ENCODE results near the gene USHBP1.
"Not testable (repeated sequence)": the region's sequence is repeated elsewhere in the genome, so short reads cannot be mapped to it uniquely, and the experiment has no call there.

USHBP1 gene

DNA sequence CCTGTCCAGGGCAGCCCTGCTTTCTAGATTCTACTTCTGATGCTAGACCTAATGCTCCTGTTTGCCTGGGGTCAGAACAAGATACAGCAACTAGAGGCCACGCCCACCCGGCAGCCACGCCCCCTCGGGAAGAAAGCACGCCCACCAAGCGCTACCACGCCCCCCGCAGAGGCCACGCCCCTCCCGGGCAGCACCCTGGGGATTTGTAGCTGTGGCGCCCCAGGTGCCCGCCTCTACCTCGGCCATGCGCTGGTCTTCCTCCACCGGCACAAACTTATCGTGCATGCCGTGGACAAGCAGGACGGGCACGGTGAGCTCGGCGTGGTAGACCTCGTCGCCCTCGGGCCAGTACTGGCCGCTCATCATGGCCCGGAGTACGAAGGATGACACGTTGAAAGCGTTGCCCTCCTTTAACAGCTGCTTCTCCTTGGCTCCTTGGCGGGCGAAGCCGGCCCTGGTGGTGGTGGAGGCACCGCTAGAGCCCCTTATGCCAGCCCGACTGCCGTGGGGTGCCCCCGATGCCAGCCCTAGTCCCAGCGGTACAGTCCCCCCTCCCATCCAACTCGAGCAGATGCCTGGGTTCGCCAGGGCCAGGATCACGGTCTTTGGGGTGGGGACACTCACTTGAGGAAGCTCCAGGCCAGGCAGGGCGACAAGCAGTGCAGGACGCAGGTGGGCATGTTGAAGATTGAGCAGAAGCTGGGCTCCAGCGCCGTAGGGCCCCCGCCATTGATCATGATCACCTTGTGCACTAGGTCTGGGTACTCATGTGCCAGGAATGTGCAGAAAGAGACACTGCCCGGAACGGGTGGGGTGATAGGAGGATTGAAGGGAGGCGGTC is 29.7 kb upstream of the USHBP1 start:
- FAIRE-seq, result no peak

DNA sequence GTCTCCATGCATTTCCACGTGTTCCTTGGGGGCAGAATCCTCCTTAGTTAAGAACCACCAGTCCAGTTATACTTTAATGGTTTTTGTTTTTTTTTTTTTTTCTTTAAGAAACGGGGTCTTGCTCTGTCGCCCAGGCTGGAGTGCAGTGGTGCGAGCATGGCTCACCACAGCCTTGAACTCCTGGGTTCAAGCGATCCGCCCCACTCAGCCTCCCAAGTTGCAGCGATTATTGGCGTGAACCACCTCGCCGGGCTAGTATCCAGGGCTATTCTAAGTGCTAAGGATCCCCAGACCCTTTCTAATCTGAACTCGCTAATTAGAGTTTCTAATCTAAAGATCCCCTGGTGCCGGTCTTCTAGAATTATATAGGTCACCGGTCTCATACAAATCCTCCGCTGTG is 29.1 kb upstream of the USHBP1 start:
- FAIRE-seq, result no peak

DNA sequence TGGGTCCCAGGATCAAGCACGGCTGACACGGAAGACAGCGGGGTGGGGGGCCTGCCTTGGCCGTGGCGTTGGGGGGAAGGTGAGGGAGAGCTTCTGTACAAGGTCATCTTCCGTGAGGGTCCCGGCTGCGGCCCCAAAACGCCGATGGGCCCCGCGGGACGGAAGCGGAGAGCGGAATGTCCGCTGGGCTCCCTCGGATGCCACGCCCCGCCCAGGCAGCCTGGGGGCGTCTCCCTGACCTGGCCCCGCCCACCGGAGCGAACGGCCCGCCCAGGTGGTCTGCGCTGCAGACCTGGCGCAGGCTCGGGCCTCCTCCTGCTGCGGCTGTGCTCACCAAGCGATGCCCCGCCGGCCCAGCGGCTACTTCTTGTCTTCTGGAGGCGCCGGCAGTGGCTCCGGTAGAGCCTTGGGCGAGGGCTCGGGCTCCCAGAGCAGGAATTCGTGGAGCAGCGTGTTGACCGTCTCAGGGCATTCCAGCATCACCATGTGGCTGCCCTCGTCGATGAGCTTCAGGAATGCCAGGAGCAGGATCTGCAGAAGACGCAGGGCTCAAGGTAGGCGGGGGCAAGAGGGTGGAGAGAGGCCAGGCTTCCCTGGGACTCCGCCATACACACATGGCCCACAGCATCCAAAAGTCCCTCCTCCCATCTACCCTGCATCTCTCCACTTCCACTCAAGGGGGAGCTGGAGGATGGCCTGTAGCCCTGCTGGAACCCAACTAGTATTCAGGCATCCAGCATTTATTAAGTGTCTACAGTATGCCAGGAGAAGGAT is 27.9 kb upstream of the USHBP1 start:
- peak; percentile 95 for FAIRE-seq

- no peak for FAIRE-seq
Observed at GRCh38 chr19:17289489-17289888, 24.9 kb upstream of the USHBP1 start.

GRCh38 chr19:17286752-17287151 is 22.2 kb upstream of the USHBP1 start:
- FAIRE-seq, result no peak

DNA sequence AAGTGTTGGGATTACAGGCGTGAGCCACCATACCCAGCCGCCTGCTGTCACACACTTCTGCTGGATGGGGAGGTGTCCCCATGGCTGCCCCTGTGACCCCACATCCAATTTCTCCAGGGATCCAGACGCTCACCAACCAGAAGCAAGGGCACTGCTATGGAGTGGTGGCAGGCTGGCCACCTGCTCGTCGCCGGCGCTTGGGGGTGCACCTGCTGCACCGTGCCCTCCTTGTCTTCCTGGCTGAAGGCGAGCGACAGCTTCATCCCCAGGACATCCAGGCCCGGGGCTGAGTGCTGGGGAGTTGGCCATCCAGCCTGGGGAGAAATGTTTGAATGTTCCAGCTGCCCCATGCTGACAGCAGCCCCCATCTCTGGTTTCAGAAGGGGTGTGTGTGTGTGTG is 21.7 kb upstream of the USHBP1 start:
- FAIRE-seq, result no peak

DNA sequence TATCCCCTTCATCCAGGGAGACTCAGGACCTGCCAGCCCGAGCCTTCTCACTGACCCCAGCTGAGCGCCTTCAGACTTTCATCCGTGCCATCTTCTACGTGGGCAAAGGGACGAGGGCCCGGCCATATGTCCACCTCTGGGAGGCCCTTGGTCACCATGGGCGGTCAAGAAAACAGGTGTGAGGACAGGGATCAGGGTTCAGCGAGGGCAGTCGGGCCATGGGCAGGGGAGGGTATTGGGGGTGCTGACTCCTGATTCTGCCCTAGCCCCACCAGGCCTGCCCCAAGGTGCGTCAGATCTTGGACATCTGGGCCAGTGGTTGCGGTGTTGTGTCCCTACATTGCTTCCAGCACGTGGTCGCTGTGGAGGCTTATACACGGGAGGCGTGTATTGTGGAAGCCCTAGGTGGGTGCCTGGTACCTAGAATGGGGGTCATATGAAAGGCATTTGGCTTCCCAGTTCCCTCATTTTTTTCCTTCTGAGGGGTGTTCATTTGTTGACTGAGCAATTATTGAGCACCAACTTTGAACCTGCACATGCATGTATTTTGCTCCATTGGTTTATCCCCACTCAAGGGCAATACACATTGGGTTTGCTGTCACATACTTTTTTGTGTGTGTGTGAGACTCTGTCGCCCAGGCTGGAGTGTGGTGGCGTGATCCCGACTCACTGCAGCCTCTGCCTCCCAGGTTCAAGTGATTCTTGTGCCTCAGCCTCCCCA is 21.0 kb upstream of the USHBP1 start:
- no peak for FAIRE-seq

DNA sequence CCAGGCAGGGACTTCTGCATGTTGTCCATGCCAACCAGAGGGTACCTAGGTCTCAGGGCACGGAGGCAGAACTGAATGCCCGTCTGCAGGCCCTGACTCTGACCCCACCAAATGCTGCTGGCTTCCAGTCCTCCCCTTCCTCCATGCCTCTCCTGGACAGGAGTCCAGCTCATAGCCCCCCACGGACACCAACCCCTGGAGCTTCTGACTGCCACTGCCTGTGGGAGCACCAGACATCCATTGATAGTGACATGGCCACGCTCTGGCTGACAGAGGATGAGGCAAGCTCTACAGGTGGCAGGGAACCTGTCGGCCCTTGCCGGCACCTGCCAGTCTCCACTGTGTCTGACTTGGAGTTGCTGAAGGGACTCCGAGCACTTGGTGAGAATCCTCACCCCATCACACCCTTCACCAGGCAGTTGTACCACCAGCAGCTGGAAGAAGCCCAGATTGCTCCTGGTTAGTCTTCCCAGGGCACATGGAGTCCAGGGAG is 19.0 kb upstream of the USHBP1 start:
- no peak for FAIRE-seq

DNA sequence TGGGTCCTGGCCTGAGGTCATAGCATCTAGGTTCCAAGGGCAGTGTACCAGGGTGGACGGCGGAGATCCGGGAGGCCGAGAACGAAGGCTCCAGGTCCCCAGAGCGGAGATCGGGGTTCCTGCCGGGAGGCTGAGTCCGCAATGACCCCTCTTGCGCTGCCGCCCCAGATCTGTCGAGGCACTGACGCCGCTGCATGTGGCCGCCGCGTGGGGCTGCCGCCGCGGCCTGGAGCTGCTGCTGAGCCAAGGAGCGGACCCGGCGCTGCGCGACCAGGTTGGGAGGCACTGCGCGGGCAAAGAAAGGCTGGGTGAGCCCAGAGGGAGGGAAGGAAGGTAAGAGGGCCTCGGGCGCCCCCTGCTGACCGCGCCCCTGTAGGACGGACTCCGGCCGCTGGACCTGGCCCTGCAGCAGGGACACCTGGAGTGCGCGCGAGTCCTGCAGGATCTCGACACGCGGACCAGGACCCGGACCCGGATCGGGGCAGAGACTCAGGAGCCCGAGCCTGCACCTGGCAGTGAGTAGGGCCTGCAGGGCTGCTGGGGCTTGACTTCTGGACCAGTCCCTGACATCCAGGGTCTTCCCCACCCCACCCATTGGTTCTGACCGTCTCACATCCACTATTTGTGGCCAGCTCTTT is 18.1 kb upstream of the USHBP1 start:
- no peak for FAIRE-seq

DNA sequence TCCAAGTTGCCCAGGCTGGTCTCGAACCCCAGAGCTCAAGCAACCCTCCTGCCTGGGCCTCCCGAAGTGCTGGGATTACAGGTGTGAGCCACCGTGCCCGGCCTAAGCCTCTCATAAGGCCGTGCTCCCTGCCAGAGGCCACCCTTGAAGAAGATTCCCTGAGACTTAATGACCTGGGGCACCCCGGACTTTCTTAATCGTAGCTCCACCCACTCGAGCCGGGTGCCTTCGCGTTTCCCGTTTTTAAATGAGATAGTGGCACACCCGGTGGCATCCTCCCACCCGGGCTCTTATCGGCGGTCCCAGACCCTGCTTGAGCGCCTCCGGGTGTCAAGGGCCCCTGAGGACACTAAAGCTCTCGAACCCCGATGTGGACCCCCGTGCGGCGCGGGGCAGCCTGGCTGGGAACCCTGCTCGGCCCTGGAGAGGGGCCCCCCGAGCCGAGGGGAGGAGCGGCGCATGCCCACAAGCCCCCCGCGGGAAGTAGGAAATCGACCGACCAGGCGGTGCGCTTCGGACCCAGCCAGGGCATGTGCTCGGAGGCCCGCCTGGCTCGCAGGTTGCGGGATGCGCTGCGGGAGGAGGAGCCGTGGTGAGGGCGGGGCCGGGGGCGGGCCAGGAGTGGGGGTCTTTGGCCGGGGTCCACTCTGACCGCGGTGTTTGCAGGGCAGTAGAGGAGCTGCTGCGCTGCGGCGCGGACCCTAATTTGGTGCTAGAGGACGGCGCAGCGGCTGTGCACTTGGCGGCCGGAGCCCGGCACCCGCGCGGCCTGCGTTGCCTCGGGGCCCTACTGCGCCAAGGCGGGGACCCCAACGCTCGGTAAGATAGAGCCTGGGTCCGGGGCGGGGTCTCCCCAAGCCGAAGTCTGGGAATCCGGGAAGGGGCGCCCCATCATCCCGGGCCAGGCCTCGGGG is 17.1 kb upstream of the USHBP1 start, which contains the start of gene ANKLE1:
Gene ANKLE1 (plus strand): TSS at position 511 of the 914 bp plus-strand sequence. CDS start 20 bp downstream, at position 531.
- FAIRE-seq, result no peak

- no peak for FAIRE-seq
Observed at GRCh38 chr19:17279436-17279835, 14.9 kb upstream of the USHBP1 start.

- no peak for FAIRE-seq
Observed at GRCh38 chr19:17275441-17276175, 11.1 kb upstream of the USHBP1 start.

GRCh38 chr19:17274892-17275291 is 10.3 kb upstream of the USHBP1 start:
- not testable (repeated sequence) for FAIRE-seq

GRCh38 chr19:17268754-17269153 is 4.2 kb upstream of the USHBP1 start:
- FAIRE-seq, result no peak

- peak; percentile 100 for FAIRE-seq
Observed at GRCh38 chr19:17266975-17267788, 2.6 kb upstream of the USHBP1 start, which contains the start of gene BABAM1. TSS of gene BABAM1 (plus strand) at chr19:17267443. CDS start at chr19:17268807, 1,364 bp downstream.

GRCh38 chr19:17266589-17266974 is 2.0 kb upstream of the USHBP1 start:
- FAIRE-seq, result no peak

- FAIRE-seq, result no peak
Observed at GRCh38 chr19:17266026-17266425, 1.5 kb upstream of the USHBP1 start.

- no peak for FAIRE-seq
Observed at GRCh38 chr19:17263712-17264640, 569 bp downstream of the USHBP1 start.

DNA sequence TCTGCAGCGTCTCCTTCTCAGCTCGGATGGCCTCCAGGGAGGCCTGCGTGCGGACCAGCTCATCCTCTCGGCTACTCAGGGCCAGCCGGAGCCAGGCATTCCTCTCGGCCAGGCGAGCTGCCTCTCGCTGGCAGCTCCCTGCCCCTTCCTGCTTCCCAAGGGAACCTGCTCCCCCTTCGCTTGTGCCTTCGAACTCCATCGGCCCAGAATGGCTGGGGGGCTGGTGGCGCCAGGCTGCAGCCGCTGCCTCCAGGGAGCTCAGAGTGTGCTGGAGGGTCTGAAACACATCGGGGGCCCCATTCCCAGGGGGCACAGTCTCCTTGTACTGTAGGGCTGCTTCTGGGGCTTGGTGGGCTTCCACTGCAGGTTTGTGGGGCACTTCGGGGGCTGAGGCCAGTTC is 2.0 kb downstream of the USHBP1 start:
- FAIRE-seq, result no peak
